ENCODE results near the gene ITGAE. TPM values are rescaled to one million over a fixed set of nuclear protein-coding genes. Genes with fewer than 3 reads are reported as not detected.

ITGAE gene
- total RNA-seq, 2 experiments from 2014 or later = 48.1 to 52.0 TPM

DNA sequence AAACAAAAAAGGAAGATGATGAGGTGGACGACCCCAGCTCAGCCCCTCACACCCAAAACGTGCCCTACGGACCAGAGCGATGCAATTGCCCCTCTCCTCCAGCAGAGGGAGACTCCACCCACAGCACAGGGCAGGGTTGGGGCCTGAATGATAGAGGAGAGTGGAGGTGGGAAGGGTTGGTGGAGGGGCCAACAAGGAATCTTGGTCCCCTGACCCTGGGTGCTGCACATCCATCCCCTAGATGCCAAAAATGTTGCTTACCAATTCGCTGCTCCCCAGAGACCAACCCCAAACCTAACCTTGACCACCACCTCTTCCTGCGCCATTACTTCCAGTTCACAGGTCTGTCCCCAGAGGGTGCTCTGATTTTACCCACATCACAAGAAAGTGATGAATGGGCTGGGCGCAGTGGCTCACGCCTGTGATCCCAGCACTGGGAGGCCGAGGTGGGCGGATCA lies 117.9 kb downstream of the ITGAE start:
- H3K27me3 Mint-ChIP-seq = no peaks in the 10 kb centered on the region
- H3K9me3 Mint-ChIP-seq = no peaks in the 10 kb centered on the region
- no peak overlapping the region for H3K27ac Mint-ChIP-seq
- POLR2A ChIA-PET = no interaction called here
- ATAC-seq (ENCODE audit: low read depth) (peak; percentile 85), DNase-seq (peak; percentile 62)
- peaks cover 6% of the 10 kb centered on the region for H3K4me1 Mint-ChIP-seq
- no peak overlapping the region for H3K4me3 Mint-ChIP-seq
- no peaks in the 10 kb centered on the region for H3K36me3 Mint-ChIP-seq

- no peaks in the 10 kb centered on the region for H3K36me3 Mint-ChIP-seq
- DNase-seq (no peak), ATAC-seq (ENCODE audit: low read depth) (no peak)
- H3K9me3 Mint-ChIP-seq = no peaks in the 10 kb centered on the region
- POLR2A ChIA-PET = no interaction called here
- peaks cover 6% of the 10 kb centered on the region for H3K4me1 Mint-ChIP-seq
- no peak overlapping the region for H3K4me3 Mint-ChIP-seq
- H3K27ac Mint-ChIP-seq = no peak overlapping the region
- H3K27me3 Mint-ChIP-seq = no peaks in the 10 kb centered on the region
Measured at GRCh38 chr17:3682033-3682432, 119.0 kb downstream of the ITGAE start.

GRCh38 chr17:3681565-3681964 lies 119.4 kb downstream of the ITGAE start:
- Mint-ChIP-seq H3K27ac (no peak overlapping the region), H3K27me3 (no peaks in the 10 kb centered on the region), H3K9me3 (no peaks in the 10 kb centered on the region), H3K36me3 (no peaks in the 10 kb centered on the region), H3K4me1 (peaks cover 6% of the 10 kb centered on the region), H3K4me3 (no peak overlapping the region)
- POLR2A ChIA-PET = no interaction called here
- ATAC-seq (ENCODE audit: low read depth) (no peak), DNase-seq (no peak)

- Mint-ChIP-seq H3K9me3 (no peaks in the 10 kb centered on the region), H3K27me3 (no peaks in the 10 kb centered on the region), H3K36me3 (no peaks in the 10 kb centered on the region), H3K4me3 (no peak overlapping the region), H3K27ac (no peak overlapping the region), H3K4me1 (peaks cover 6% of the 10 kb centered on the region)
- DNase-seq (no peak), ATAC-seq (ENCODE audit: low read depth) (no peak)
- POLR2A ChIA-PET = no interaction called here
Measured at GRCh38 chr17:3681057-3681456, 119.9 kb downstream of the ITGAE start.

DNA sequence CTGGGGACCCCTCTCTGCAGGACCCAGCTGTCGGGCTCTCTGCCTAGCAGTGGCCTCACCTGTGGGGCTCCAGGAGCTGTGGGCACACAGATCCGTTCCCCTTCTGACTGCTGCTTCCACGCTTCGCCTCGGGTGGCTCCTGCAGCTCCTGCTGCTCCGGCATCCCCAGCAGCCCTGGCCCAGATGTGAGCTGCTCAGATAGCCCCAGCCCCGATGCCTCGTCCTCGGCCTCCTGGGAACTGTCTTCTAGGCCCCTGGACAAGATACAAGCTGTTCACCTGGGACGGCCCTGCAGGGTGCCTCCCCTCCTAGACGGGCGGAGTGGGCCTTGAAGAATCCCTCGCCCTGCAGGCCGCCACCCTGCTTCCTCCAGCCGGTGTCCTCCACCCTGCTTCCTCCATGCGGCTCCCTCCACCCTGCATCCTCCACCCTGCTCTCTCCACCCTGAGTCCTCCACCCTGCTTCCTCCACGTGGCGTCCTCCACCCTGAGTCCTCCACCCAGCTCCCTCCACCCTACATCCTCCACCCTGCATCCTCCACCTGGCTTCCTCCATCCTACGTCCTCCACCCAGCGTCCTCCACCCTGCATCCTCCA lies 121.4 kb downstream of the ITGAE start:
- ATAC-seq (ENCODE audit: low read depth) (no peak), DNase-seq (no peak)
- no peak overlapping the region for H3K4me3 Mint-ChIP-seq
- no peak overlapping the region for H3K27ac Mint-ChIP-seq
- peaks cover 6% of the 10 kb centered on the region for H3K4me1 Mint-ChIP-seq
- H3K9me3 Mint-ChIP-seq = no peaks in the 10 kb centered on the region
- POLR2A ChIA-PET = no interaction called here
- no peaks in the 10 kb centered on the region for H3K27me3 Mint-ChIP-seq
- H3K36me3 Mint-ChIP-seq = no peaks in the 10 kb centered on the region

GRCh38 chr17:3678821-3679530 lies 122.0 kb downstream of the ITGAE start:
- ATAC-seq (ENCODE audit: low read depth) (no peak), DNase-seq (no peak)
- POLR2A ChIA-PET = no interaction called here
- Mint-ChIP-seq H3K27ac (no peak overlapping the region), H3K9me3 (no peaks in the 10 kb centered on the region), H3K36me3 (no peaks in the 10 kb centered on the region), H3K4me3 (no peak overlapping the region), H3K27me3 (no peaks in the 10 kb centered on the region), H3K4me1 (peaks cover 6% of the 10 kb centered on the region)

- Mint-ChIP-seq H3K27ac (no peak overlapping the region), H3K36me3 (no peaks in the 10 kb centered on the region), H3K4me3 (no peak overlapping the region), H3K9me3 (no peaks in the 10 kb centered on the region), H3K4me1 (peaks cover 4% of the 10 kb centered on the region), H3K27me3 (no peaks in the 10 kb centered on the region)
- ATAC-seq (ENCODE audit: low read depth) (no peak), DNase-seq (no peak)
- POLR2A ChIA-PET = interaction anchor here (1.6 kb wide), 1 partner anchor 9 kb away, joined by 4 read pairs; the partner anchor contains the start of gene EMC6
Measured at GRCh38 chr17:3678095-3678820, 122.7 kb downstream of the ITGAE start.

- Mint-ChIP-seq H3K27me3 (no peaks in the 10 kb centered on the region), H3K36me3 (peaks cover 3% of the 10 kb centered on the region), H3K9me3 (no peaks in the 10 kb centered on the region), H3K27ac (no peak overlapping the region), H3K4me1 (no peaks in the 10 kb centered on the region), H3K4me3 (no peak overlapping the region)
- no peak for DNase-seq
- POLR2A ChIA-PET = interaction anchor here (1.4 kb wide), 1 partner anchor 40 kb away, joined by 3 read pairs; the partner anchor contains the start of genes CTNS and SHPK
- ATAC-seq (ENCODE audit: low read depth) = no peak
Measured at GRCh38 chr17:3675886-3676285, 125.1 kb downstream of the ITGAE start.

GRCh38 chr17:3672571-3672970 lies 128.4 kb downstream of the ITGAE start:
- Mint-ChIP-seq H3K27me3 (no peaks in the 10 kb centered on the region), H3K4me1 (peaks cover 8% of the 10 kb centered on the region), H3K27ac (no peak overlapping the region), H3K9me3 (no peaks in the 10 kb centered on the region), H3K4me3 (no peak overlapping the region), H3K36me3 (peaks cover 3% of the 10 kb centered on the region)
- DNase-seq = no peak
- POLR2A ChIA-PET = no interaction called here
- ATAC-seq (ENCODE audit: low read depth) = no peak

GRCh38 chr17:3669548-3669947 lies 131.4 kb downstream of the ITGAE start:
- ATAC-seq (ENCODE audit: low read depth) (no peak), DNase-seq (no peak)
- POLR2A ChIA-PET = interaction anchor here (0.7 to 1.0 kb wide), 3 partner anchors 34 to 248 kb away, joined by 3 to 8 read pairs (median 3); partner anchors contain the start of genes CTNS and SHPK
- Mint-ChIP-seq H3K27ac (peak overlapping the region; percentile 79), H3K4me3 (peak overlapping the region; percentile 92), H3K9me3 (no peaks in the 10 kb centered on the region), H3K36me3 (peaks cover 3% of the 10 kb centered on the region), H3K4me1 (peaks cover 12% of the 10 kb centered on the region), H3K27me3 (no peaks in the 10 kb centered on the region)

DNA sequence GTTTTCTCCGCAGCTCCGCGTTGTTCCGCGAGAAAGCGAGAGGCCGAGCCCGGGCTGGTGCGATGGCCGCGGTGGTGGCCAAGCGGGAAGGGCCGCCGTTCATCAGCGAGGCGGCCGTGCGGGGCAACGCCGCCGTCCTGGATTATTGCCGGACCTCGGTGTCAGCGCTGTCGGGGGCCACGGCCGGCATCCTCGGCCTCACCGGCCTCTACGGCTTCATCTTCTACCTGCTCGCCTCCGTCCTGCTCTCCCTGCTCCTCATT lies 132.0 kb downstream of the ITGAE start:
- H3K27ac Mint-ChIP-seq = peak overlapping the region; percentile 79
- H3K9me3 Mint-ChIP-seq = no peaks in the 10 kb centered on the region
- peaks cover 12% of the 10 kb centered on the region for H3K4me1 Mint-ChIP-seq
- DNase-seq (no peak), ATAC-seq (ENCODE audit: low read depth) (no peak)
- no peaks in the 10 kb centered on the region for H3K27me3 Mint-ChIP-seq
- peak overlapping the region; percentile 92 for H3K4me3 Mint-ChIP-seq
- H3K36me3 Mint-ChIP-seq = peaks cover 3% of the 10 kb centered on the region
- POLR2A ChIA-PET = interaction anchor here (0.6 to 1.0 kb wide), 4 partner anchors 9 to 125 kb away, joined by 3 to 8 read pairs (median 4); partner anchors contain the start of genes CTNS and SHPK

- peak within 1 kb of the TSS; percentile 79 for H3K27ac Mint-ChIP-seq
- no peaks in the 10 kb centered on the region for H3K27me3 Mint-ChIP-seq
- peak; percentile 95 for ATAC-seq (ENCODE audit: low read depth)
- H3K4me1 Mint-ChIP-seq = peaks cover 12% of the 10 kb centered on the region
- H3K4me3 Mint-ChIP-seq = peak within 1 kb of the TSS; percentile 92
- DNase-seq = peak; percentile 100
- H3K36me3 Mint-ChIP-seq = peaks cover 3% of the 10 kb centered on the region
- no peaks in the 10 kb centered on the region for H3K9me3 Mint-ChIP-seq
- POLR2A ChIA-PET = interaction anchor here (0.6 to 1.0 kb wide), 4 partner anchors 9 to 126 kb away, joined by 3 to 8 read pairs (median 4); partner anchors contain the start of genes CTNS and SHPK
Measured at GRCh38 chr17:3668279-3669084, 132.5 kb downstream of the ITGAE start, which contains the start of the genes EMC6 and TAX1BP3. Gene EMC6 (plus strand): TSS chr17:3668812. CDS start chr17:3669147, 335 bp downstream. Gene TAX1BP3 (minus strand): TSS chr17:3668578. CDS start chr17:3668526, 52 bp downstream.
